GM13976 (cell line): ENCODE data around the gene PKNOX2.

ENCODE experiments used
- DNase-seq: peaks from one replicate; pipeline ENCODE4 v3.0.0; 2012; ENCODE audit warnings: low spot score
- in situ Hi-C: fragments of 300-500 bp; cut with MboI; formaldehyde crosslinking; loops from one replicate; pipeline ENCODE4 v1.12.0; 2022; ENCODE audit warnings: low sequenced_read_pairs, mixed read lengths, inconsistent platforms; ENCODE audit not compliant: unreplicated experiment
- TF ChIP-seq, protein P1 (sequence below): IDR thresholded peaks from 2 replicates; pipeline ENCODE4 v1.5.1; 2012; ENCODE audit warnings: borderline replicate concordance, mild to moderate bottlenecking; ENCODE audit not compliant: insufficient read depth; ENCODE audit errors: extremely low read depth, missing control alignments, control extremely low read depth

PKNOX2 gene

GRCh38 chr11:125306476-125306875 lies 141.9 kb downstream of the PKNOX2 start:
- in situ Hi-C loops: no loop called here
- TF ChIP-seq, protein P1, sequence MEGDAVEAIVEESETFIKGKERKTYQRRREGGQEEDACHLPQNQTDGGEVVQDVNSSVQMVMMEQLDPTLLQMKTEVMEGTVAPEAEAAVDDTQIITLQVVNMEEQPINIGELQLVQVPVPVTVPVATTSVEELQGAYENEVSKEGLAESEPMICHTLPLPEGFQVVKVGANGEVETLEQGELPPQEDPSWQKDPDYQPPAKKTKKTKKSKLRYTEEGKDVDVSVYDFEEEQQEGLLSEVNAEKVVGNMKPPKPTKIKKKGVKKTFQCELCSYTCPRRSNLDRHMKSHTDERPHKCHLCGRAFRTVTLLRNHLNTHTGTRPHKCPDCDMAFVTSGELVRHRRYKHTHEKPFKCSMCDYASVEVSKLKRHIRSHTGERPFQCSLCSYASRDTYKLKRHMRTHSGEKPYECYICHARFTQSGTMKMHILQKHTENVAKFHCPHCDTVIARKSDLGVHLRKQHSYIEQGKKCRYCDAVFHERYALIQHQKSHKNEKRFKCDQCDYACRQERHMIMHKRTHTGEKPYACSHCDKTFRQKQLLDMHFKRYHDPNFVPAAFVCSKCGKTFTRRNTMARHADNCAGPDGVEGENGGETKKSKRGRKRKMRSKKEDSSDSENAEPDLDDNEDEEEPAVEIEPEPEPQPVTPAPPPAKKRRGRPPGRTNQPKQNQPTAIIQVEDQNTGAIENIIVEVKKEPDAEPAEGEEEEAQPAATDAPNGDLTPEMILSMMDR: no peak

DNA sequence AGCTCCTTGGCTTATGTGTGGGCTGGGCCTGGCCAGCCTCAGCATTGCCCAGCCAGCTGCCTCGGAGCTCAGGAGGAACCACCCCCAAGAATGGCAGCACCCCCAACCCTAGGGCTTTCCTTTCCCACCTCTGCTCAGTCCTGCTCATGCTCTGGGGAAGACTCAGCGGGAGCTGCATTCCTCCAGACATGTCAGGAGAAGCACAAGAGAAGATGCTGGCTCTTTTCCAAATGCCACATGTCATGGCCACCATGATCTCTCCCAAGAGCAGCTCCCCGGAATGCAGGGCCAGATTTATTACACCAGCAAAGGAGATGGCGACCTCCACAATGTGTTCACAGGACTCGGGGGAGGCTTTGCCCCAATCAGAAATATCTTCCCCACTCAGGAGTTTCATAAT lies 143.7 kb downstream of the PKNOX2 start:
- in situ Hi-C loops: no loop called here
- TF ChIP-seq, protein P1: no peak
- DNase-seq: no peak

More at GRCh38 chr11:125306476-125306875, 141.9 kb downstream of the PKNOX2 start:
- DNase-seq: no peak

GRCh38 chr11:125312391-125312790 lies 147.8 kb downstream of the PKNOX2 start:
- TF ChIP-seq, protein P1: no peak
- in situ Hi-C loops: no loop called here
- DNase-seq: no peak

DNA sequence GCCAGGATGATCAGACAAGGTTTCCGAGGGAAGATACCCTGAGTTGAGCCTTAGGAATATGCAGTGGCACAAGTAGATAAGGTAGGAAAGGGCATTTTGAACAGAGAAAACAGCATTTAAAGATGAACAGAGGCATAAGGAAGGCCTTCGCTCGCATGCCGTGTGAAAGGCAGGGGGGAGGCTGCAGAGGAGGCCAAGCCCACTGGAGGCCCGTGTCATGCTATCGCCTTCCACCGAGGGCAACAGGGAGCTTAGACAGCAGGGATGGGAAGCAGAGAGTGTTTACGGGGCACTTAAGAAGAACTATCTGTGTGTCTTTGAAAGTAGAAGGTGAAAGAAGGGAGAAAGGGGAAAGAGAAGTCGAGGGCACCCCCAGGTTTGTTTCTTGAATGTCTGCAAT lies 148.3 kb downstream of the PKNOX2 start:
- in situ Hi-C loops: no loop called here
- TF ChIP-seq, protein P1: no peak
- DNase-seq: no peak

- in situ Hi-C loops: no loop called here
- TF ChIP-seq, protein P1: no peak
- DNase-seq: no peak
Observed at GRCh38 chr11:125313271-125314219, 149.0 kb downstream of the PKNOX2 start.

DNA sequence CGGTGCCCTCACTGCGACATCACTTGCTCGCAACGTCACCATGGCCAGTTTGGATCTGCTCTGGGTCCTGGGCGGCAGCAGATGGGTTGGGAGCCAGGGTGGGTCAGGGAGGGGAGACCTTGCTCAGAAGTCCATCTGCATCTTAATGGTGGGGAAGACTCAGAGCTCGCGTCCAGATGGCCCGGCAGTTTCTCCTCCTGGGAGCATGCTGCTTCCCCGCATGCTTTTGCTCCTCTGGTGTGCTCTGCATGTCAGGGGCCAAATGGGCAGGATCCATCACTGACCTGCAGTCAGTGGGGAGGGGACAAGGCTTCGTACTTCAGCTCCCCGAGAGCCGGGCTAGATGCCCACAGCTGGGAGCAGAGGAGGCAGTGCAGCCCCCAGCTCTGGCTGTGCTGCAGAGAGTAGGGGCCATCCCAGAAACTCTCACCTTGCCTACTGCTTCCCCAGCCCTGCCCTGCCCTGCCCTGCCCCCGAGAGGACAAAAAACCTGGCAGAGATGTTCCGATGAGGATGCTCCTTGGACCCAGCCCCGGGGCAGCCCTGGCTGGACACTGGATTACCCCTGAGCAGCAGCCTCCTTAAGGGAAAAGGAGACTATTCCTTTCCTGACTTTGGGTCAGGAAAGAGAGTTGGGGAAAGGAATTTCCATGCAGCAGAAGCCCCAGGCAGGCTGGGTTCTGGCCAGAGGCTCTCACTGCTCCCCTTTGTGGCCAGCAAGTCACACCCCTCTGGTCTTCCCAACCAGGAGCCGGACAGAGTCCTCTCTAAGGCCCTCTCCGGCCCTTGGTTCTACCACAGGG lies 149.9 kb downstream of the PKNOX2 start:
- DNase-seq: no peak
- TF ChIP-seq, protein P1: no peak
- in situ Hi-C loops: no loop called here
